Uterus (tissue), 2 donors: ENCODE measurements around the gene POLR3K.

Source experiments
- POLR2A ChIP-seq, 2 donors: fragments of 450-650 bp; IDR thresholded peaks; one replicate each; pipeline ENCODE4 v1.6.1; 2016; ENCODE audit warnings: antibody characterized with exemption in 2 of 2, mild to moderate bottlenecking in 1 of 2, moderate library complexity in 1 of 2
- TF ChIP-seq, protein P1 (sequence below), 4 experiments: fragments of 200-600 bp in 2 of 4; fragments of 450-650 bp in 2 of 4; sonication (generic) in 2 of 4; IDR thresholded peaks; one replicate each; pipeline ENCODE4 v1.5.1; 2016 to 2019; ENCODE audit warnings: antibody characterized with exemption in 4 of 4, mild to moderate bottlenecking in 2 of 4, moderate library complexity in 1 of 4

GRCh38 chr16:71540-72401 is 18.4 kb upstream of the POLR3K start:
- peak in 1 of 2 donors; percentile 44 for TF ChIP-seq POLR2A (IDR thresholded peaks at IDR 0.05)
- TF ChIP-seq, protein P1, sequence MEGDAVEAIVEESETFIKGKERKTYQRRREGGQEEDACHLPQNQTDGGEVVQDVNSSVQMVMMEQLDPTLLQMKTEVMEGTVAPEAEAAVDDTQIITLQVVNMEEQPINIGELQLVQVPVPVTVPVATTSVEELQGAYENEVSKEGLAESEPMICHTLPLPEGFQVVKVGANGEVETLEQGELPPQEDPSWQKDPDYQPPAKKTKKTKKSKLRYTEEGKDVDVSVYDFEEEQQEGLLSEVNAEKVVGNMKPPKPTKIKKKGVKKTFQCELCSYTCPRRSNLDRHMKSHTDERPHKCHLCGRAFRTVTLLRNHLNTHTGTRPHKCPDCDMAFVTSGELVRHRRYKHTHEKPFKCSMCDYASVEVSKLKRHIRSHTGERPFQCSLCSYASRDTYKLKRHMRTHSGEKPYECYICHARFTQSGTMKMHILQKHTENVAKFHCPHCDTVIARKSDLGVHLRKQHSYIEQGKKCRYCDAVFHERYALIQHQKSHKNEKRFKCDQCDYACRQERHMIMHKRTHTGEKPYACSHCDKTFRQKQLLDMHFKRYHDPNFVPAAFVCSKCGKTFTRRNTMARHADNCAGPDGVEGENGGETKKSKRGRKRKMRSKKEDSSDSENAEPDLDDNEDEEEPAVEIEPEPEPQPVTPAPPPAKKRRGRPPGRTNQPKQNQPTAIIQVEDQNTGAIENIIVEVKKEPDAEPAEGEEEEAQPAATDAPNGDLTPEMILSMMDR (IDR thresholded peaks at IDR 0.05), result peak in 1 of 4 experiments; percentile 7
